GM21529 (cell line): ENCODE measurements around the gene KLF16.
A peak's percentile ranks its signal among the peaks of the same experiment; 100 is the strongest.
"Not testable (repeated sequence)": the region's sequence is repeated elsewhere in the genome, so short reads cannot be mapped to it uniquely, and the experiment has no call there.

ENCODE experiments used
- ATAC-seq: cut with Tn5 transposase; IDR thresholded peaks from one replicate; pipeline ENCODE4 v1.9.1; 2021; ENCODE audit not compliant: unreplicated experiment

The KLF16 gene

GRCh38 chr19:1884719-1885334 lies 21.4 kb upstream of the KLF16 start:
- peak; percentile 5 for ATAC-seq

GRCh38 chr19:1884291-1884718 lies 20.9 kb upstream of the KLF16 start:
- no peak for ATAC-seq

- ATAC-seq: no peak
These were observed 20.4 kb upstream of the KLF16 start for GRCh38 chr19:1883784-1884183.

GRCh38 chr19:1882786-1883692 lies 19.7 kb upstream of the KLF16 start:
- no peak for ATAC-seq

- no peak for ATAC-seq
These were observed 18.9 kb upstream of the KLF16 start for GRCh38 chr19:1882089-1882785.

GRCh38 chr19:1881393-1882088 lies 18.2 kb upstream of the KLF16 start:
- ATAC-seq: not testable (repeated sequence)

GRCh38 chr19:1880611-1881392 lies 17.4 kb upstream of the KLF16 start:
- ATAC-seq: no peak

GRCh38 chr19:1879982-1880381 lies 16.6 kb upstream of the KLF16 start:
- ATAC-seq: not testable (repeated sequence)

- not testable (repeated sequence) for ATAC-seq
These were observed 15.2 kb upstream of the KLF16 start for GRCh38 chr19:1878583-1878982.

- ATAC-seq: not testable (repeated sequence)
These were observed 13.9 kb upstream of the KLF16 start for GRCh38 chr19:1877280-1877660.

GRCh38 chr19:1876496-1877279 lies 13.3 kb upstream of the KLF16 start:
- peak; percentile 23 for ATAC-seq

- ATAC-seq: peak; percentile 72
These were observed 12.5 kb upstream of the KLF16 start for GRCh38 chr19:1875646-1876495.

- not testable (repeated sequence) for ATAC-seq
These were observed 11.9 kb upstream of the KLF16 start for GRCh38 chr19:1875265-1875645.

GRCh38 chr19:1874554-1875185 lies 11.3 kb upstream of the KLF16 start:
- ATAC-seq: no peak

GRCh38 chr19:1873524-1874473 lies 10.4 kb upstream of the KLF16 start:
- no peak for ATAC-seq

GRCh38 chr19:1872807-1873523 lies 9.6 kb upstream of the KLF16 start:
- no peak for ATAC-seq
